ENCODE results near the gene PRKN. TPM values are rescaled to one million over a fixed set of nuclear protein-coding genes. Genes with fewer than 3 reads are reported as not detected.

PRKN gene
- total RNA-seq, 3 donors from 2014 or later, result 0.05 to 0.13 TPM; not detected in 1

DNA sequence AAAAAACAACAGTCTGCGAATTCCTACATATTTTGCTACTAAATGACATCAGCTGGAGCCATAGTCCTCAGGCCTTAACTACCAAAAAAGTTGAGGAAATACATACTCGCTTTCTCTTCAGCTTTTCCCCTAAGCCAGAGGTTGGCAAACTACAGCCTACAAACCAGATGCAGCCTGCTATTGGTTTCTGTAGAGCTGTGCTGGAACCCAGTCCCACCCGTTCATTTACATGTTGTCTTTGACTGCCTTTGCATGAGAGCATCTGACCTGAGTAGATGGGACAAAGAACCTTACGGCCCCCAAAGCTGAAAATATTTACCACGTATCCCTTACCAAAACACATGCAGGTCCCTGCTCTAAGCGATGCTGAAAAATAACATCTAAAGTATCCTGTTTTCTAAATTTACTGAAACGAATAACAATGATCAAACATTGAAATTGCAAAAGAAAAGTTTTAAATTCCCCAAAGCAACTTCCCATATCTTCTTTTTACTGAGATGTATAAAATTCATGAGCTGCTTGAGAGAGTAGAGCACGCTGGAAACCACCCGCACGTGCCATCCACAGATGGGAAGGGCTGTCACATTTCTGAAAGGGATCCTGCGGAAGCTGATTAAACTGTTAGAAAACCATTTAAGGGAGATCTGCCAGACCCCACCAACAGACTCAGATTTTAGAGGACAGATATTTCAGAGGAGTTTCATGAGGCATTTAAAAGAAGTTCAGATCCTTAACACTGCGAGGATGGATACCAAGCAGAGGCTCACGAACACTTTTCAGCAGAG, 124.1 kb downstream of the PRKN start:
- no peak for DNase-seq
- Mint-ChIP-seq H3K27me3 (ENCODE audit: low read depth) (no peaks in the 10 kb centered on the region), H3K36me3 (ENCODE audit: insufficient read depth) (no peaks in the 10 kb centered on the region), H3K9me3 (no peaks in the 10 kb centered on the region), H3K4me3 (no peak overlapping the region), H3K4me1 (ENCODE audit: low read depth) (no peaks in the 10 kb centered on the region)
- no peak for ATAC-seq

DNA sequence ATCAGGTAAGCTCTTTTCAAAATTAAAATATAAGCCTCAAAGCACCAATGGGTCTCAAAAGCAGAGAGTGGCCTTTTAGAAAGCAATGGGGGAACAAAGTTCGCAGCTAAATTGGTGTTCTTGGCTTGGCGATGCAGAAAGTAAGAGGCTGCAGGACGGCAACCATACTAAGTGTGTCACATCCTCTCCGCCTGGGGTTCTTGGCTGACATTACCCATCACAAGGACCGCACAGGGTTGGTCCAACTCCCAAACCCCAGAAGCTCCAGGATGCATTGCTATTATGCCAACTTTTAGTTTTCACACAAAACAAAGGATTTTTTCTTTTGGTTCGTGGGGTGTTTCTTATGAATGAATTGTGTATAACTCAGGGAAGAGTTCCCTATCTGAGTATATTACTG, 124.8 kb downstream of the PRKN start:
- H3K4me3 Mint-ChIP-seq, result no peak overlapping the region
- H3K36me3 Mint-ChIP-seq (ENCODE audit: insufficient read depth), result no peaks in the 10 kb centered on the region
- ATAC-seq (no peak), DNase-seq (no peak)
- no peaks in the 10 kb centered on the region for H3K27me3 Mint-ChIP-seq (ENCODE audit: low read depth)
- H3K9me3 Mint-ChIP-seq, result no peaks in the 10 kb centered on the region
- H3K4me1 Mint-ChIP-seq (ENCODE audit: low read depth), result no peaks in the 10 kb centered on the region

DNA sequence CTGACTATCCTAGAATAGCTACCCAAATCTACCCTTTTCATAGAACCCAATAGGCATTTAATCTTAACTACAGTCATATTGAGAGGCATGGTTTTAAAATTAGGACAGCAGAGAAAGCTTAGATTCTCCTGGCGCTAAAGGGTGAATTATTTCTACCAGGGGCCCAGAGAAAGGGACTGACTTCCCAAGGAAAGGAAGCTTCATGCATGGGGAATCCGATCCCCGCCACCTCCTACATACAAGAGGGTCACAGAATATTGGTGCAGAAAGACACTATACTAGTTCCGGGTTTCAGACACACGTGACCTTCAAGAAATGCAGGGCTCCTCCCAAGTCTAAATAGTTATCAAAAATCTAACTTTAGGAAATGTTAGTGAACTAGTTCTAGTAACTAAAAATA, 130.9 kb downstream of the PRKN start:
- H3K4me3 Mint-ChIP-seq, result no peak overlapping the region
- H3K36me3 Mint-ChIP-seq (ENCODE audit: insufficient read depth), result no peaks in the 10 kb centered on the region

DNA sequence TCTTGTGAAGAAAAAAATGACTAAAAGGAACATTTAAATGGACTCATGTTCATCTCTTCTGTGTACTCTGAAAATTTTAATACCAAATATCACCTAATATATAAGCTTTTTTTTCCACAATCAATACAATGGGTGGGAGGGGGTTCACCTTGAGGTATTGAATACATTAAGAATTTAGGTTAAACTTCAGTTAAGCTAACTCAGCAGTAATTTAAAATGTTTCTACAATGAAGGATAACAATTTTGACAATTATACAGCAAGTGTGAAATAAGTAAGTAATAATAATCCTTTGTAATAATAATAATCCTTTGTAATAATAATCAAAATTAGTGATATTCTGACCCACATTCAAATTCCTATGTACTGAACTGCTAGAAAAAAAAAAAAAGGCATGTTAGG, 136.0 kb downstream of the PRKN start:
- no peak for ATAC-seq
- no peaks in the 10 kb centered on the region for H3K27me3 Mint-ChIP-seq (ENCODE audit: low read depth)
- H3K4me1 Mint-ChIP-seq (ENCODE audit: low read depth), result no peaks in the 10 kb centered on the region
- H3K9me3 Mint-ChIP-seq, result no peaks in the 10 kb centered on the region
- DNase-seq, result no peak
- no peaks in the 10 kb centered on the region for H3K36me3 Mint-ChIP-seq (ENCODE audit: insufficient read depth)
- no peak overlapping the region for H3K4me3 Mint-ChIP-seq

More for the DNA sequence above, 130.9 kb downstream of the PRKN start:
- ATAC-seq, result no peak
- Mint-ChIP-seq H3K9me3 (no peaks in the 10 kb centered on the region), H3K4me1 (ENCODE audit: low read depth) (no peaks in the 10 kb centered on the region), H3K27me3 (ENCODE audit: low read depth) (no peaks in the 10 kb centered on the region)
- no peak for DNase-seq

DNA sequence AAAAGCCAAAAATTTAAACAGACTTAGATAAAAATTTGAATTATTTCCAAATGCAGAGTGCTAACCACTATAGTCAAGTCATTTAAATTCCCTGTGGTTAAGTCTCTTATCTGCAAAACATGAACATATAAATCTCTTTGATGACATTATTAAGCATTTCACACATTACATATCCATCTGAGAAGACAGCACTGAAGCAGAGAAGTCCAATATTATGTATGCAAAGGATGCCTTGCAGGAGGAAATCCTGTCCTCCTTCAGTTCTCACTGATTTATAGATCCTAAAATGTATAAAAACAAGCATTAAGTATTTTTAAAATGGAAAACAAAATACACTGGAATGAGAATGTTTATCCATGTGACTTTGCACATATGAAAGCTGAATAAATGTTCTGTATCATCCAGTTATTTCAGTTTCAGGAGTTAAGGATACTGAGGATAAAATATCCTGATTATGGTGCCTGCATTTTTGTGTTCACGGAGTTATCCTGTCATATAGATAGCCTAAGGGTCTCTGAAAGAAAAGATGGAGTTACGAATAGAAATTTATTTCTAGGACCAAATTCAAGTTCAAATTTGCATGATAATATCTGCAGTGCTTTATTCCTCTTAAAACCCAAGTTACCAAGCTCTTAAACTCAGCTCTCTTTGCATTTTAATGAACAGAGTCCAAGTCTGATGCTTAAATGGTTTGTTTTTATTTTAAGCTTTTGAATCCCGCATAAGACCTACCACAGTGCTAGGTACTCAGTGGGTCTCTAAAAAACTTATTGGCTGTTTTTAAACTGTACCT, 145.4 kb downstream of the PRKN start:
- DNase-seq (no peak), ATAC-seq (no peak)
- no peak overlapping the region for H3K4me3 Mint-ChIP-seq
- no peaks in the 10 kb centered on the region for H3K27me3 Mint-ChIP-seq (ENCODE audit: low read depth)
- no peaks in the 10 kb centered on the region for H3K4me1 Mint-ChIP-seq (ENCODE audit: low read depth)
- no peaks in the 10 kb centered on the region for H3K9me3 Mint-ChIP-seq
- no peaks in the 10 kb centered on the region for H3K36me3 Mint-ChIP-seq (ENCODE audit: insufficient read depth)

DNA sequence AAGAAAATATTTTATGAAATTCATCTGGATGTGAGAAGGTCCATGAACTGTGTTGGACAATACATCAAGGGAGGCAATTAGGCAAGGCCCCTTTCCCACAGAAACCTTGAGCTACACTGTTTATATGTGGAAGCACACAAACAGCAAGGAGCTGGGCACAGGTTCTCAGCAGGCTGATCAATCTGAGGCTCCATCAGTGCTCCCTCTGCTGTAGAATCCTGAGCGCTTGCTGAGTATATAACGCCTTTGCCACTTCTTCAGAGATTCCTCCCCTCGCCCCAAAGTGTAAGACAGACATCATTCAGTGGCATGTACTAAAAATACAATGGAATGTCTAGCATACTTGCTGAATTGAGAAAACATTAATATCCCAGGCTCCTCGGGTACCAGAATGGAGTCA, 146.9 kb downstream of the PRKN start:
- ATAC-seq (no peak), DNase-seq (no peak)
- H3K9me3 Mint-ChIP-seq, result no peaks in the 10 kb centered on the region
- no peaks in the 10 kb centered on the region for H3K4me1 Mint-ChIP-seq (ENCODE audit: low read depth)
- no peaks in the 10 kb centered on the region for H3K36me3 Mint-ChIP-seq (ENCODE audit: insufficient read depth)
- H3K4me3 Mint-ChIP-seq, result no peak overlapping the region
- no peaks in the 10 kb centered on the region for H3K27me3 Mint-ChIP-seq (ENCODE audit: low read depth)

DNA sequence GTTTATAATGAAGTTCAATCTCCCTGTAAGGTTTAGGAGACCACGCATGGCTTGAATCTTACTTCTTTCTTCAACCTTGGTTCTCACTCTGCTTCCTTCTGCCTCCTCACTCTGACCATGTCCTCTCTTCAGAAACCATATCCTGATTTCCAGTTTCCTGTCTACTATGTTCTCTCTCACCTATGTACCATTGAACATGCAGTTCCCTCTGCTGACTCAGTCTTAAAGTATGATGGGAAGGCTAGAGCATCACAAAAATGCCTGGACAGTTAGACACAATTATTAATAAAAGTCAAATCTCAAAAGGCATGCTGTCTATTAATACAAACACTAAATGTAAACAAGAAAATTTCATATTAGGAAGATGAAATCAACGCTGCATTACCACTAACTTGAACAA, 151.6 kb downstream of the PRKN start:
- Mint-ChIP-seq H3K27me3 (ENCODE audit: low read depth) (no peaks in the 10 kb centered on the region), H3K4me3 (no peak overlapping the region), H3K36me3 (ENCODE audit: insufficient read depth) (peaks cover 2% of the 10 kb centered on the region), H3K9me3 (no peaks in the 10 kb centered on the region), H3K4me1 (ENCODE audit: low read depth) (no peaks in the 10 kb centered on the region)
- DNase-seq (no peak), ATAC-seq (no peak)

DNA sequence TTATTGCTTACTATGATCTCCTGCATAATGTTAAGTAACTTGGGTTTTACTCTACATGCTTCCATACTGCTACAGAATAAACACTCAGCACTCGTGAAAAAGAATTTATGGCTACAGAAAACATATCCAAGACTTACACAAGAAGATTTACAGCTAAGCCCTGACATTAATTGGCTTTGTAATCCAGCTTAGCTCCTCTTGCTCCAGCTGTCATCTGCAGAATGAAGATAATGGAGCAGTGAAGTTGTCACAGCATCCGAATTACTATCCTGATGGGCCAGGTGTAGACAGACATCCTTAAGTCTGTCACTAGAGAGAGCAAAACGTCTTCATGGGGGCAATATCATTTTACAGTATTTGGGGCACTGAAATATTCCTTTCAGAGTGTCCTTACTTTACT, 155.3 kb downstream of the PRKN start:
- Mint-ChIP-seq H3K9me3 (peaks cover 12% of the 10 kb centered on the region), H3K4me3 (no peak overlapping the region), H3K36me3 (ENCODE audit: insufficient read depth) (peaks cover 11% of the 10 kb centered on the region), H3K27me3 (ENCODE audit: low read depth) (no peaks in the 10 kb centered on the region), H3K4me1 (ENCODE audit: low read depth) (no peaks in the 10 kb centered on the region)
- no peak for ATAC-seq
- no peak for DNase-seq

DNA sequence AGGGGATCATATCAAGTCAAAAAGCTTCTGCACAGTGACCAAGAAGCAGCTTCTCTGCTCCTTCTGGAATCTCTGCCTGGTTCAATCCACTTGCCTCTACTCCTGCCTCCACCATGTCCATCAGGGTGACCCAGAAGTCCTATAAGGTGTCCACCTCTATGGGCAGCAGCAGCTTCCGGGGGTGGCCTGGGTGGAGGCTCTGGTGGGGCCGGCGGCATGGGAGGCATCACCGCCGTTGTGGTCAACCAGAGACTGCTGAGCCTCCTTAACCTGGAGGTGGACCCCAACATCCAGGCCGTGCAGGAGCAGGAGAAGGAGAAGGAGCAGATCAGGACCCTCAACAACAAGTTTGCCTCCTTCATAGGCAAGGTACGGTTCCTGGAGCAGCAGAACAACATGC, 159.3 kb downstream of the PRKN start:
- no peak for ATAC-seq

DNA sequence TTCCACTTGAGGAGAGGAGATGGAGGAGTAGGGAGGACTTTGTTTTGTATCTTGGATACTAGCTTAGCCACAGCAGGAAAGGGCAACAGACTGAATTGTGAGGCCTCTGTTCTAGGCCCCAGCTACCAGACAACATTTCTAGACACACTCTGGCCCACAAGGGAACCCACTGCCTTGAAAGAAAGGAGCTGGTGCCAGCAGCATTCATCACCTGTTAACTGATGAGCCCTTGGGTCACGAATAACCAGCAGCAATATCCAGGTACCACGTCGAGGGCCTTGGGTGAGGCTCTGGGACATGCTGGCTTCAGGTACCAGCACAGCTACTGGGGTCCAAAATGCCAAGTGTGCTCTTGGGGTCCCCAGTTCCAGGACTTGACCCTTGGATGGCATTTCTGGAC, 165.5 kb downstream of the PRKN start:
- Mint-ChIP-seq H3K27me3 (ENCODE audit: low read depth) (no peaks in the 10 kb centered on the region), H3K36me3 (ENCODE audit: insufficient read depth) (peaks cover 19% of the 10 kb centered on the region), H3K4me3 (no peak overlapping the region), H3K9me3 (peaks cover 32% of the 10 kb centered on the region), H3K4me1 (ENCODE audit: low read depth) (no peaks in the 10 kb centered on the region)
- no peak for ATAC-seq
- DNase-seq, result no peak

More for the DNA sequence above, 159.3 kb downstream of the PRKN start:
- no peak for DNase-seq
- H3K4me3 Mint-ChIP-seq, result no peak overlapping the region
- H3K4me1 Mint-ChIP-seq (ENCODE audit: low read depth), result no peaks in the 10 kb centered on the region
- H3K9me3 Mint-ChIP-seq, result peaks cover 39% of the 10 kb centered on the region
- no peaks in the 10 kb centered on the region for H3K27me3 Mint-ChIP-seq (ENCODE audit: low read depth)
- peaks cover 21% of the 10 kb centered on the region for H3K36me3 Mint-ChIP-seq (ENCODE audit: insufficient read depth)

DNA sequence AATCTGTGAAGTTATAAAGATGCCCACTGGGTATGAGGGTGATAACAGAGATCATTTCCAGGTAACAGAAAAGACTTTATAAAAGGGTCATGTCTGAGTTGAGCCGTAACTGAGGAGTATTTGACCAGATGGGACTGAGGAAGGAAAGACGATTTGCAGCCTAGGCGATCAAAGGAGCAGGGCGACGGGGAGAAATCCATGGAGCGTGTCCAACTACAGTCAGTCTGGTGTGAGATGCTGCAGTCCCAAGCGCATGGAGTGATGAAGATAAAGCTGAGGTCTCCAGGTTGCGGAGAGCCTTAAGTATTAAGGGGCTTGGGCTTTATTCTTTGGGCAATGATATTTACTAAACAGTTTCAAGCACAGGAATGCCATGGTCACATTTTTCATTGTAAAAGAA, 166.7 kb downstream of the PRKN start:
- Mint-ChIP-seq H3K4me3 (no peak overlapping the region), H3K27me3 (ENCODE audit: low read depth) (no peaks in the 10 kb centered on the region), H3K9me3 (peaks cover 25% of the 10 kb centered on the region), H3K4me1 (ENCODE audit: low read depth) (no peaks in the 10 kb centered on the region), H3K36me3 (ENCODE audit: insufficient read depth) (peaks cover 19% of the 10 kb centered on the region)
- DNase-seq (no peak), ATAC-seq (no peak)

DNA sequence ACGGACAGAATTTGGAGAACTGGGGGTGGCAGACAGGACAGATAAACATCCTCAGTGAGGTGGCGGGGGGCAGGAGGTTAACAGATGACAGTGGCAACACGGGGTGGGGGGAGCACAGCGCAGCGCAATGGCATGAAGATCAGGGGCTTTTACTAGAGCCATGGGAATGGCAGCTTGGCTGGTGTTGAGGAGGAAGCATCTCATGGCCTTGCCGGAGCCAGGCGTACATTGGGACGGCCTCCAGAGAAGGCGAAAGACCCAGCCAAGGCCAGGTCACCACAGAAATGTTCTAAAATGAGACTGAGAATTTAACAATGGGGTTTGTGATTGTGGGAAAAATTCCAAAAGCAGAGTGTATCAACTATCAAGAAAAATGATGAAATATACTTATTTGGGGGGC, 173.0 kb downstream of the PRKN start:
- peaks cover 13% of the 10 kb centered on the region for H3K36me3 Mint-ChIP-seq (ENCODE audit: insufficient read depth)
- no peaks in the 10 kb centered on the region for H3K9me3 Mint-ChIP-seq
- no peaks in the 10 kb centered on the region for H3K27me3 Mint-ChIP-seq (ENCODE audit: low read depth)
- H3K4me3 Mint-ChIP-seq, result no peak overlapping the region
- no peak for DNase-seq
- no peaks in the 10 kb centered on the region for H3K4me1 Mint-ChIP-seq (ENCODE audit: low read depth)
- ATAC-seq, result no peak

DNA sequence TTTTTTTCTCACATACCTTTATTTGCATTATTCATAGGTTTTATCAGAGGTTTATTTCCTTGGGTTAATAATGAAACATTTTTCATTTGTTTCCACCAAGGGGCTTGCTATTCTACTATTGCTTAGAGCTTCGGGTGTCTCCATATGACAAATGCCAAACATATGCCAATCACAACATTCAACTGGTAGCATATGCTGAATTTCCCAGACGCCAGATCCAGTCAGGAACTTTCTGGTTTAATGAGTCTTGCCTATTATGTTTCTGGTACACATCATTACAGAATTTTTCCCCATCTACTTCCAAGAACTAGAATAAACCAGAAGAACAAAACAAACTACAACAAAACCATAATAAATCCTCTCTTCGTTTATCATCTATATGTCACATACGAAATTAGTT, 180.7 kb downstream of the PRKN start:
- ATAC-seq (no peak), DNase-seq (no peak)
- Mint-ChIP-seq H3K9me3 (no peaks in the 10 kb centered on the region), H3K4me1 (ENCODE audit: low read depth) (no peaks in the 10 kb centered on the region), H3K27me3 (ENCODE audit: low read depth) (no peaks in the 10 kb centered on the region), H3K36me3 (ENCODE audit: insufficient read depth) (peaks cover 3% of the 10 kb centered on the region), H3K4me3 (no peak overlapping the region)

DNA sequence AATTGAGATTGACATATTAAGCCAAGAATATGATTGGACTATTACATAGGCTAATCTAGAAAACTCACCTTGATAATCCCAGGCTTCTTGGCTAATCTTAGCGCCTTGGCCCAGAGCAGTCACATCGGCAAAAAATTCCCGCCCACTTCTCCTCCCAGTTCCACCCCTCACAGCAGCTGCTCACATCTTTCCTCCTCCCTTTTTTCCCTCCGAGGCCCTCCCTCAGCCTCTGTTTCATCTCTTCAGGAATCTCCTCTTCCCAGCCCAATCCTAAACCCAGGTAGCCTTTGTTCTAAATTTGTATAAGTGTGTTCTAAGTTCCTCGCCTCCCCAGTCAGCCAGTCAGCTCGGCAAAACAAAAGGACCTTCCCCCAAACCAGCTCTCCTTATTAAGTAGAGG, 184.3 kb downstream of the PRKN start:
- Mint-ChIP-seq H3K36me3 (ENCODE audit: insufficient read depth) (no peaks in the 10 kb centered on the region), H3K27me3 (ENCODE audit: low read depth) (no peaks in the 10 kb centered on the region), H3K4me3 (no peak overlapping the region), H3K9me3 (no peaks in the 10 kb centered on the region), H3K4me1 (ENCODE audit: low read depth) (no peaks in the 10 kb centered on the region)
- no peak for ATAC-seq
- no peak for DNase-seq

DNA sequence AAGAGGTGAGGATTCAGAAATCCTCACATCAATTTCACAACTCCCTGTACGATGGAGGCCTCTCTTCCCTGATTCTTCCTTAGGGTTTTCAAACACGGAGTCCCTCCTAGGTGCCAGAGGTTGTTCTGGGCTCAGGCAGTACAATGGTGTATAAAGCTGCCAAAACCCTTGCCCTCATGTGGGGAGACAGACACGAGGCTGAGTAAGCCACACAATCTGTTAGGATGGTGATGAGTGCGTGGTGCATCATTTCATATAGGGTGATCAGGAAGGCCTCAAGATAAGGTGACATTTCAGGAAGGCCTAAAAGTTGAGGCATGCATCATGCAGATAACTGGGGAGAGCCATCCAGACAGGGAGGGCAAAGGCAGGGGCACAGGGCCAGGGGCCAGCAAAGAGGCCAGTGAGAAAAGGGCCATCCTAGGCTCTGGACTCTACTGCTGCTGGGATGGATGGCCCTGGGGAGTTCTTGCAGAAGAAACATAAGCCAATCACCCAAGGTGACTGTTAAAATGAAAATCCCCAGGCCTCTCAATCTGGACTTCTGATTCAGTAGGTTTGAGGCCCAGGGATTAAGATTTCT, 186.5 kb downstream of the PRKN start:
- Mint-ChIP-seq H3K27me3 (ENCODE audit: low read depth) (no peaks in the 10 kb centered on the region), H3K36me3 (ENCODE audit: insufficient read depth) (no peaks in the 10 kb centered on the region), H3K9me3 (no peaks in the 10 kb centered on the region), H3K4me1 (ENCODE audit: low read depth) (no peaks in the 10 kb centered on the region), H3K4me3 (no peak overlapping the region)
- ATAC-seq (no peak), DNase-seq (no peak)

All from activated T-cell treated with anti-CD3 and anti-CD28 coated beads, Interleukin-2, amount 50 U/mL, for 4 hours (primary cell).